GM19240 (cell line): ENCODE measurements around the gene MYBBP1A.

Experiments
- DNase-seq: peaks from one replicate; pipeline ENCODE4 v3.0.0; 2011; ENCODE audit warnings: low spot score; ENCODE audit not compliant: insufficient read length

MYBBP1A gene

GRCh38 chr17:4551141-4551540 is 4.0 kb downstream of the MYBBP1A start:
- DNase-seq, result no peak

- DNase-seq, result no peak
Observed at GRCh38 chr17:4550534-4551039, 4.6 kb downstream of the MYBBP1A start.

GRCh38 chr17:4549781-4550533 is 5.2 kb downstream of the MYBBP1A start:
- no peak for DNase-seq

- DNase-seq, result no peak
Observed at GRCh38 chr17:4548721-4549531, 6.3 kb downstream of the MYBBP1A start.

GRCh38 chr17:4548061-4548461 is 7.1 kb downstream of the MYBBP1A start:
- no peak for DNase-seq

- DNase-seq, result no peak
Observed at GRCh38 chr17:4547118-4547906, 7.9 kb downstream of the MYBBP1A start.

GRCh38 chr17:4545217-4545951 is 9.8 kb downstream of the MYBBP1A start:
- no peak for DNase-seq

GRCh38 chr17:4544951-4545216 is 10.3 kb downstream of the MYBBP1A start:
- DNase-seq, result no peak

GRCh38 chr17:4544135-4544950 is 10.8 kb downstream of the MYBBP1A start:
- DNase-seq, result no peak

GRCh38 chr17:4543557-4544026 is 11.6 kb downstream of the MYBBP1A start:
- DNase-seq, result no peak

GRCh38 chr17:4542726-4543191 is 12.4 kb downstream of the MYBBP1A start:
- no peak for DNase-seq

GRCh38 chr17:4542003-4542725 is 13.0 kb downstream of the MYBBP1A start:
- DNase-seq, result no peak

GRCh38 chr17:4541328-4542002 is 13.7 kb downstream of the MYBBP1A start:
- no peak for DNase-seq

- no peak for DNase-seq
Observed at GRCh38 chr17:4540687-4541327, 14.4 kb downstream of the MYBBP1A start.

GRCh38 chr17:4540224-4540651 is 14.9 kb downstream of the MYBBP1A start:
- DNase-seq, result no peak

GRCh38 chr17:4539576-4540223 is 15.5 kb downstream of the MYBBP1A start:
- DNase-seq, result no peak

GRCh38 chr17:4539025-4539424 is 16.2 kb downstream of the MYBBP1A start:
- no peak for DNase-seq
